AG09319 (cell line): ENCODE measurements around the gene PHKB.

Source experiments
- DNase-seq: peaks from one replicate; pipeline ENCODE4 v3.0.0-alpha.2; 2010; ENCODE audit warnings: low read depth; ENCODE audit errors: extremely low read depth
- CTCF ChIP-seq: IDR thresholded peaks from 2 replicates; pipeline ENCODE4 v1.5.1; 2011; ENCODE audit warnings: low read depth, mild to moderate bottlenecking, inconsistent platforms, low read length, moderate library complexity

PHKB gene

GRCh38 chr16:47599512-47599911, 138.4 kb downstream of the PHKB start:
- no peak for TF ChIP-seq CTCF
- no peak for DNase-seq

DNA sequence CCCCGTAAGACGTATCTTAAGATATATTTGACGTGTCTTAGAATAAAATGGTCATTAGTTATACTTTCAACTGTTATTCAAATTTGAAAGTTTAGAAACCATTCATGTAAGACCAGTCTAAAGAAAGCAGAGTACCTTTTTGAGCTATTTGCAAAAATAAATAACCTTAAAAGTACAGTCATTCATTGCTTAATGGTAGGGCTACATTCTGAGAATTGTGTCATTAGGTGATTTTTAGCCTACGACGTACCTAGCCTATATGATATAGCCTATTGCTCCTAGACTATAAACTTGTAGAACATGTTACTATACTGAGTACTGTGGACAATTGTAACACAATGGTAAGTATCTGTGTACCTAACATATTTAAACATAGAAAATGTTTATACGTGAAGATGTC, 139.2 kb downstream of the PHKB start:
- DNase-seq: no peak
- TF ChIP-seq CTCF: no peak

GRCh38 chr16:47604306-47604705, 143.2 kb downstream of the PHKB start:
- no peak for TF ChIP-seq CTCF

GRCh38 chr16:47611042-47611441, 149.9 kb downstream of the PHKB start:
- TF ChIP-seq CTCF: no peak
- no peak for DNase-seq

More at GRCh38 chr16:47604306-47604705, 143.2 kb downstream of the PHKB start:
- DNase-seq: no peak

DNA sequence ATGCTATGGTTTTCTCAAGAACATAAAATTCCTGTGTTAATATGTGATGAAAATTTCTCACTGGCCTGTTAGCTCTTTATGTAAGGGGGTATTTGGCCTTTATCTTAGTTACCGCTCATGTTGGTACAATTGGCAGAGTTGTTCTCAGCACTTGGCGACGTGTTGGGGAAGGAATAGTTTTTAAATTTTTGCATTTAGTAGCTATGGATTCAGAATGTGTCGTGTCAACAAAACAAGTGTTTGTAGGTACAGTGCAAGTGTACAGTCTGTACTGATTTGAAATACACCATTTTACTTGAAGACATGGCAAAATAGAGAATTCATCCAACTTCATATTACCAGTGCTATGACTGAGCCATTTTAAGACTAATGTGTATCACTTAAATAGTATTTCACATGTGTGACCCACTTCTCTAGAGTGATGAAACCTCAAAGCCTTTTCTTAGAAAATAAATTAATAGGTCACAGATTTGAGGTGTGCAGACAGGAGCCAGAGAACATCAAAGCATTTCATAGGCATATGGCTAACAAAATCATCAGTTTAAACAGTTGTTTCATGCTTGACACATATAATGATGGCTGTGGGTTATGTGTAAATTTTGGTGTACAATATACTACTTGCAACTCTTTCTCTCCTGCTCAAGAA, 150.8 kb downstream of the PHKB start:
- DNase-seq: no peak
- no peak for TF ChIP-seq CTCF

- TF ChIP-seq CTCF: no peak
- DNase-seq: no peak
Measured at GRCh38 chr16:47612711-47613110, 151.6 kb downstream of the PHKB start.

- no peak for DNase-seq
- TF ChIP-seq CTCF: no peak
Measured at GRCh38 chr16:47613251-47613650, 152.1 kb downstream of the PHKB start.
